ENCODE results near the gene SHANK1.
"Not testable (repeated sequence)": the region's sequence is repeated elsewhere in the genome, so short reads cannot be mapped to it uniquely, and the experiment has no call there.

The SHANK1 gene

DNA sequence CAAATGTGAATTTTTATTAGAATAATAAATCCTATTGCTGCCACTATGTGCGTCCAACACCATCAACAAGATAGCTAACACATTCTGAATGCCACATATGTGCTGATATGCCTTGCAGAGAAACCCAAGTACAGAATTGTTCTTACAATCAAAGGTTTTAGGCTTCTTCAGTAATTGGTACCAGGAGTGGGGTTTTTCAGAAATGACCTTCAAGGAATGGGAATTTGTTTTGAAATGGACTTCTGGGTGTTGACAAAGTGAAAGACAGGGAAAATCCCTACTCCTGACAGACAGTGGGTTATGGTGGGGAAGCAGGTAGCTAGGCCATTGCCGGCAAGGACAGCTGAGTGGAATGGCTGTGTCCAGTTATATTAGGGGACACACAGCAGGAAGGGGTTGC is 85.6 kb downstream of the SHANK1 start:
- no peak for DNase-seq (ENCODE audit: low read depth)

DNA sequence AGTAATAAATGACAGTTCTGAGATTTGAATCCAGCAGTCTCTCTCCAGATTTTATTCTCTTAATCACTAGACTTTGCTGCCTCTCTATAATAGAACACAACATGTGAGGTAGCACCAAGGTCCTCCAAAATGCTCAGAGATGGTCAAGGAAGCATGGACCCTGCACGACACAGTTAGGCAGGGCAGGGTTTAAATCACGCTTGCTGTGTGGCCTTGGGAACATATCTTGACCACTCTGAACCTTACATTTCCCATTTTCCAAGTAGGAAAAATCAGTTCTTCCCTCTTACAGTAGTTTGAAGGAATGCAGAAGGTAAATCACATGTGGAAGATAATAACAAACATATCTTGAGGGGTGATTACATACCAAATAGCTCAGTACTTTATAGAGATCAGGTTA is 86.2 kb downstream of the SHANK1 start:
- DNase-seq (ENCODE audit: low read depth), result no peak

DNA sequence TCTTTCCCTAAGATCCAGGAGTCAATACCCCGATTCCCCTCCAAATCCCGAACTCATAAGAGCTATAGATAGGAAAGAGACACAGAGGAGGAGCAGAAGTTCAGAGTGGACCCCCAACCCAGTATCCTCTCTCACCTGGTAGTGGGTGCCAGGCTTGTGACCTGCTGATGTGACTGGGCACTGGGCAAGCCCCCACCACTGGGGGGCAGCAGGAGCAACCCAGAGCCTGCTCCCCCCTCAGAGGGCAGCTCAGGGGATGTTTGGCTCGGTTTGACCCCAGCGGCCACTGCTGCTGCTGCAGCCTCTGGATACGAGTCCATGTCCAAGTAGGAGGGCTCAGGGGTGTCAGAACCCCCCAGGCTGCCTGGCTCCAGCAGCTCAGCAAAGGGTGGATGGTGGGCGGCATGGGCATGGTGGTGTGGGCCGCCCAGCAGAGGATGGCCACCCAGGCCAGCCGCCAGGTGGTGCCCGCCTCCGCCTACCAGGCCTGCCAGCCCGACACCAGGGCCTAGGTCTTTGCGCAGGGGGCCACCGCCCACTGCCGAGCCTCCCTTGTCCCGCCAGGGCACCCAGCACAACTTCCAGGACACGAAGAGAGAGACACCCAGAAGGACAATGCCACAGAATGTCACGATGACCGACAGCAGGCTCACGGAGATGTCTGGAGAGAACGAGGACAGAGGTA is 87.3 kb downstream of the SHANK1 start:
- no peak for DNase-seq (ENCODE audit: low read depth)

DNA sequence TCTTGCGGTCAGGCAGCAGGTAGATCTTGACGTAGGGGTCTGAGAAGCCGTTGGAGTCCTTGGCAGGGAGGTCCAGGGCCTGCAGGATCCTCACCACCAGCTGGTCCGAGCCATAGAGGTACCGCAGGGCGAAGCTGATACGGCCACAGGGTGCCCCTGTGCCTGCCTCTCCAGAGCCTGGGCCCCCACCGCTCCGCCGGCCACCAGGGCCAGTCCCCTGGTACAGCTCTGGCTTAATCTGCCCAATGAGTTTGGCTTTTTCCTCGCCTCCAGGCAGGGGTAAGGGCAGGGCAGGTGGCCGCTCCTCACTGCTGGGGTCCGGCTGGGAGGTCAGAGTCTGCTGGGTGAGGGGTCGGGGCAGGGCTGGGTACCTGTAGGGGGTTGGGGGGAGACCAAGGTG is 89.8 kb downstream of the SHANK1 start:
- DNase-seq (ENCODE audit: low read depth), result no peak

DNA sequence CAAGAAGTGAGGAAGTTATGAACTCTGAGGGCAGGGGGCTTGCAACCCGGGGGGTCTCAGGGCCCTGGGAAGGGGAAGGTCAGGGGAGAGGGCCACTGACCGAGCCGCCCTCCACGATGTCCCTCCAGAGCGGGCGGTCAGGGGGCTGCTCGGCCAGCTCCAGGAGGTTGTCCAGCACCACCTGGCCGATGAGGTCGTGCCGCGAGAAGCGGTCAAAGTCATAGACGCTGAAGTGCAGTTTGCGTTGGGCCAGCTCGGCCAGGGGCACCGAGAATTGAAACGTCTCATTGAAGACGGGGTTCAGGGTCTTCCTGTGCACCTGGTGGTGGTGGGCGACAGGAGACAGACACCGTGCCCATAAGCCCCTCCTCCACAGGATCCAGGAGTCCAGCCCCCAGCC is 90.4 kb downstream of the SHANK1 start:
- DNase-seq (ENCODE audit: low read depth), result no peak

DNA sequence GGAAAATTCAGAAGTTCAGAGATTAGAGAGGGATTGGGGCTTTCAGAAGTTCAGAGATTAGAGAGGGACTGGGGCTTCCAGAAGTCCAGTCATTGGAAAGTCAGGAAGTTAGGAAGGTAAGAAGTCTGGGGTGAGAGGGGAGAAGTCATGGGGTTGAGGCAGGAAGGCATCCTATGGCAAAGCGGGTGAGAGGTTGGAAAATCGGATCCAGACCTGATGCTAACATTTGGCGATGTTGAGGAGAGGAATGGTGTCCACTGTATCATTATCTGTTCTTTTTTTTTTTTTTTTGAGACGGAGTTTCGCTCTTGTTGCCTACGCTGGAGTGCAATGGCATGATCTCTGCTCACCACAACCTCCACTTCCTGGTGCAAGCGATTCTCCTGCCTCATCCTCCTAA is 91.1 kb downstream of the SHANK1 start:
- DNase-seq (ENCODE audit: low read depth), result no peak

DNA sequence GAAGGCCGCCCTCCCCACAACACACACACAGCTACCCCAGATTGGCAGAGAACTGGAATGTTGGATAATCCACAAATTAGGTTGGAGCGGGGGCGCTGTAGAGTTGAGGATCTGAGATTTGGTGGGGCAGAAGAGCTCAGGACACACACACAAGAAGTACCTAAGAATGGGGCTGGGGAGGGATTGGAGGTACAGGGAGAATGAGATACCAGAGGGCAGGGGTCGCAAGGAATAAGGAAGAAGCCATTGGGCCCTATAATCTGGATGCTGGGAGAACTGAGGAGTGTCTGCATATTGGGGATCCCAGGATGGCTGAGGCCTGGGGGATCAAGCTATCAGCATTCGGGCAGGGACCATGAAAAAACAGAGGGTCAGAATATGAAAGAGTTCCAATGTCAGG is 91.5 kb downstream of the SHANK1 start:
- DNase-seq (ENCODE audit: low read depth), result no peak

DNA sequence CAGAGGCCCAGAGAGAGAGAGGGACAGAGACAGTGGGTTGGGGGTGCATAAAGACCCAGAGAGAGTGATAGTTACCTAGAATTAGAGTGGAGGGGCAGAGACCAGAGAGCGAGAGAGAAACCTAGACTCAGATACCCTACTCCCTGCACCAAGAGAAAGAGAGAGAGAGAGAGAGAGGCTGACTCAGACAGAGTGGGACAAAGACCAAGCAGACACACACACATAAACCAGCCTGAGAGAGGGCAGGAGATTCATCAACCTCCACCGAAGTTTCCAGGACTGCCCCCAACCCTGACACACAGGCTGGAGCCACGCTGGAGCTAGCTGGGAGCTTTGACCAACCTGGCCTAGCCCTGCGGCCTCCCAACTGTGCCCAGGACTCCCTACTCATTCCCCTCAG is 92.8 kb downstream of the SHANK1 start:
- DNase-seq (ENCODE audit: low read depth), result no peak

DNA sequence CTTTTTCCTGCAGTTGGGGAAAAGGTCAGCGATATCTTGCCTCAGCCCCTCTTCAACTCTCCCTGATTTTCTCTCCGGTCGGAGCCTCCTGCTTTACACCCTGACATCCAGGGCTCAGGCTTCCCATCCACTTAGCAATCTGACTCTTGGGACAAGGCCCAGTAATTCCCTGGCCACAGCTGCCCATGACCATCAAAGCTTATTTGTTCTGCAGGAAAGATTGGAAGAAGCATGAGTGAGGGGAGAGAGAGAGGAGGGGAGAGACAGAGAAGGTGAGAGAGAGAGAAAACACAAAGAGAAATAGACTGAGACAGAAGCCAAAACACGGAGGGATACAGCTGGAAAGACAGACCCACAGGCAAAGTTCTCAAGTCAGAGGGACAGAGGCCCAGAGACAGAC is 93.6 kb downstream of the SHANK1 start:
- DNase-seq (ENCODE audit: low read depth), result no peak

DNA sequence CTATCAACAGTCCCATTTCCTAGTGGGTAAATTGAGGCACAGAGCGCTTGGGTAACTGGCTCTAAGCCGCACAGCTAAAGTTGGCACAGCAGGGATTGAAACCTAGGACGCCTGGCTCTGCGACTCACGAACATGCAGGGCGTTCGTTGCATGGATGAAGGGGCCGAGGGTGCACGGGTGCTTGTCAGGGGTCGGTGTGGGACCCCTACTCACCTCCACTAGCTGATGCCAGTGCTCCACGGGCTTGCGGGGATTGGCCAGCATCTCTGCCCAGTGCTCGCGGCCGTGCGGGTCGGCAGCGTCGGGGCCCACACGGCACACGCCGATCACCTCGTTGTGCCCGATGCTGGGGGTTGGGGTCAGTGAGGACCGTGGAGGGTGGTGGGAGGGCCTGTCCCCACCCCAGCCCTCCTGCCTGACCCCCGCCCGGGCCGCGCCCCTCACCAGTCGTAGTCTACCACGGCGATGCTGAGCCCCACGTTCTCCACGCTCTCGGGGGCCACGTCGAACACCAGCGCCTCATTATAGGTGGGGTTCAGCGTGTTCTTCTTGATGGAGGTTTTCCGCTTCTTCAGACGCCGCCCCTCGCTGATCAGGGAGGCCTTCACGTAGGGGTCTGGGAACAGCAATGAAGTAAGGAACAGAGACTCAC is 94.5 kb downstream of the SHANK1 start:
- no peak for DNase-seq (ENCODE audit: low read depth)

DNA sequence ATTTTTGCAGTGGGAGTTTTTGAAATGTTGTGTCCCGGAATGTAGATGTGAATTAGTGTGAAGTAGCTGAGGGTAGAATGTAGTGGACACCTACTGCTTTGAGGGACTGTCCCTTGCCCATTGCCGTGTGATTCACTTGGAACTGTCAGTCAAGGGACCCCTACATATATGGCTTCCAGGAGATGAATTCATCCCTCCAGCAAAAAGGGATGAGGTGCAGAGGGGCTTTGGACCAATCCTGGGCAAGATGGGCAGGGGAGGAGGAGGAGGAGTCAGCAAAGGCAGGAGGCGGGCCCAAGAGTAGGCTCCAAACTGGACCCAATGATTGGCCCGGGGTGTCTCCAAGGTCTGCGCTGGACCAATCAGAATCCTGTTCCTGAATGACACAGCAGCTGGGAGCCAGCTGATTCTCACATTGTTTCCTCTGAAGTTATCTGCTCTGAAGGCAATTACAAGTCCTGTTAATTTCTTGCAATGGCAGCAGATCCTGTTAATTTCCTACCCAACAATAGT is 99.2 kb downstream of the SHANK1 start:
- DNase-seq (ENCODE audit: low read depth), result not testable (repeated sequence)

DNA sequence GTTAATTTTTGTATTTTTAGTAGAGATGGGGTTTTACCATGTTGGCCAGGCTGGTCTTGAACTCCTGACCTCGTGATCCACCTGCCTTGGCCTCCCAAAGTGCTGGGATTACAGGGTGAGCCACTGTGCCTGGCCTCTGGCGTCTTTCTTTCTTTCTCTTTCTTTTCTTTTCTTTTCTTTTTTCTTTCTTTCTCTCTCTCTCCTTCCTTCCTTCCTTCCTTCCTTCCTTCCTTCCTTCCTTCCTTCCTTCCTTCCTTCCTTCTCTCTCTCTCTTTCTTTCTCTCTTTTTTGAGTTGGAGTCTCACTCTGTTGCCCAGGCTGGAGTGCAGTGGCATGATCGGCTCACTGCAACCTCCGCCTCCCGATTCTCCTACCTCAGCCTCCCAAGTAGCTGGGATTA is 100.4 kb downstream of the SHANK1 start:
- DNase-seq (ENCODE audit: low read depth), result not testable (repeated sequence)

DNA sequence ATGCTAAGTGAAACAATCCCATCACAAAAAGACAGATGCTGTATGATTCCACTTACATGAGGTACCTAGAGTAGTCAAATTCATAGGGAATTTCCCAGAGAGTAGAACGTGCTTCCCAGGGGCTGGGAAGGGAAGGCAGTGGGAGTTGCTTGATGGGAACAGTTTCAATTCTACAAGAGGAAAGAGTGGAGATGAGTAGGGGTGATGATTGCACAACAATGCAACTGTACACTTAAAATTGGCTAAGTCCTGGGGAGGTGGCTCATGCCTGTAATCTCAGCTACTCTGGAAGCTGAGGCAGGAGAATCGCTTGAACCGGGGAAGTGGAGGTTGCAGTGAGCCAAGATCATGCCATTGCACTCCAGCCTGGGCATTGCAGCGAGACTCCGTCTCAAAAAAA is 101.2 kb downstream of the SHANK1 start:
- not testable (repeated sequence) for DNase-seq (ENCODE audit: low read depth)

DNA sequence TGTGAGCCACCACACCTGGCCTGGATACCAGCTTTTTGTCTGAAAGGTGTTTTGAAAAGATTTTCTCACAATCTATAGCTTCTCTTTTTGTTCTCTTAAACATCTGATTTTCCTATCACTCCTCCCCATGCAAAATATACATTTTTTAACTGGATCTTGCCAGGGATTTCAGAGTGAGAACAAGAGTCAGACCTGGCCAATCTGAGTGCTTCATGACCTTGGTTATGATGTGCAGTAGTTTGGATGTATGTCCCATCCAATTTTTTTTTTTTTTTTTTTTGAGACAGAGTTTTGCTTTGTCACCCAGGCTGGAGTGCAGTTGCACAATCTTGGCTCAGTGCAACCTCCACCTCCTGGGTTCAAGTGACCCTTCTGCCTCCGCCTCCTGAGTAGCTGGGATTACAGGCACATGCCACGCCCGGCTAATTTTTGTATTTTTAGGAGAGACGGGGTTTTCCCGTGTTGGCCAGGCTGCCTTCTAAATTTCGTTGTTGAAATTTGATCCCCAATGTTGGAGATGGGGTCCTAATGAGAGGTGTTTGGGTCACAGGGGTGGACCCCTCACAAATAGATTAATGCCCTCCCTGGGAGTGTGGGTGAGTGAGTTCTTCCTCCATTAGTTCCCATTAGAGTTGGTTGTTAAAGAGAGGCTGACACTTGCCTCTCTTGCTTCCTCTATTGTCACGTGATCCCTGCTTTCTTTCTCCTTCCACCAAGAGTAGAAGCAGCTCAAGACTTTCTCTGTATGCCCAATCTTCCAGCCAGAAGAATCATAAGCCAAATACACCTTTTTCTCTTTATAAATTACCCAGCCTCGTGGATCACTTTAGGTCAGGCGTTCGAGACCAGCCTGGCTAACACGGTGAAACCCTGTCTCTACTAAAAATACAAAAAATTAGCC is 106.8 kb downstream of the SHANK1 start:
- not testable (repeated sequence) for DNase-seq (ENCODE audit: low read depth)
